ENCODE results near the gene ATG7.
A peak's percentile ranks its signal among the peaks of the same experiment; 100 is the strongest.
"Not testable (repeated sequence)": the region's sequence is repeated elsewhere in the genome, so short reads cannot be mapped to it uniquely, and the experiment has no call there.

Gene ATG7

DNA sequence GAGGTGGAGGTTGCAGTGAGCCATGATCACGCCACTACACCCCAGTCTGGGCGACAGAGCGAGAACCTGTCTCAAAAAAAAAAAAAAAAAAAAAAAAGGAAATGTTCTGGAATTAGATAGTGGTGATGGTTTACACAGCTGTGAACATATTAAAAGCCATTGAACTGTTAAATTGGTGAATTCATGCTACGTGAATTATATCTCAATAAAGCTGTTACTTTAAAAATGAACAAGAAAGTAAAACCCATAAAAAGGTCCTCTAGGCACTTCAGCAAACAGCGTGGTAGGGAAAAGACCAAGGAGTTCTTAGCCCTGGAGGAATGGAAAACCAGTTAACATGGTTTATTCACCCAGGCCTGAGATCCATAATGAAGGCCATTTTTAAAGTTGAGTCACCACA lies 180.1 kb downstream of the ATG7 start:
- Histone ChIP-seq H3K9ac (ENCODE audit: low read depth in 1 of 2, low read length in 2 of 2) (no peak overlapping the region), H3K4me1 (ENCODE audit: control insufficient read depth in 2 of 2, insufficient read depth in 2 of 2, low read length in 2 of 2) (no peaks in the 10 kb centered on the region), H3K9me3 (ENCODE audit: control insufficient read depth in 2 of 2, low read length in 2 of 2) (no peaks in the 10 kb centered on the region), H3K27ac (ENCODE audit: low read depth in 2 of 2, low read length in 2 of 2) (peak overlapping the region in 1 of 2 donors; percentile 14), H3K27me3 (ENCODE audit: control insufficient read depth in 2 of 2, insufficient read depth in 2 of 2, low read length in 2 of 2) (no peaks in the 10 kb centered on the region), H3K4me3 (ENCODE audit: low read length in 2 of 2) (no peak overlapping the region), H3K36me3 (ENCODE audit: control insufficient read depth in 2 of 2, insufficient read depth in 2 of 2, low read length in 2 of 2) (no peaks in the 10 kb centered on the region)

DNA sequence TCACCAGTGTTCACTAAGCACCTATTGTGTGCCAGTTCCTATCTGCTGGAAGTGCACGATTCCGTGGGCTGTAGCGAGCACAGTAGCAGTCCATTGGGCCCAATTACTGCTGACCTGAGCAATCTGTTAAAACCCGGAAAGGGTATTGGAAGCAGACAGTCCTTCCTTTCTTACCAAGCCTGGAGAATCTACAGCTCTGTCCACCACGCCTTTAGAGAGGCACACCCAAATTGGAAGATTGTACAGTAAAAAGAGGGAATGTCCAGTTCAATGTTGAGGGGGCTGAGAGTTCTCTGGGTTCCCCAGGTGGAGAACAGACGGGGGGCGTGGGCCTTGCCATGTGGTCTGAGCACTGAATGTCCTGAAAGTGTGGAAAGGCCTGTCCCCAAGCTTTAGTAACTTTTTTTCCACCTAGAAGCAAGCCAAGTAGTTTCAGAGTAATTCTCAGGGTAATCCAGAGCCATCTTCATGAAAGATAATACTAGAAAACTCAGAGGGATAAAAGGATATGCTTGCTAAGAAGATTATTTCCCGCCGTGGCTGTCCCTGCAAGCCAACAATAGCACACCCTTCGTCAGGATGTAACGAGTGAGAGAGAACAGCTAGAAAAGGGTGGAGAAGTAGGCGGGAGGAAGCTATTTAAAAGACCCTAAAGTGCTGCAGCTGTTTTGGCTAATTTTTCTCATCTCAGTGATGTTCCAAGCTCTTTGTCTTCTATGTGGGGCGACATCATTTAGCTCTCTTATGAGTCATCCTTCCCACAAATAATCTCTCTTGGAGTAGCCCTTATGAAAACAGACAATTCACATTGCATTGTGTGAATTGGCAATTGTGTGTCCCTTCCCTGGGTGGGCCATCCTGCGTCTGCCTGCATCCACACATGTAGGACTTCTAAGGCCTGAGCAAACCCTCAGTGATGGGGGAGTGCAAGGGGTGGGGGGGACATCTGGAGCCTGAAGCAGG lies 181.0 kb downstream of the ATG7 start:
- Histone ChIP-seq H3K4me1 (ENCODE audit: control insufficient read depth in 2 of 2, insufficient read depth in 2 of 2, low read length in 2 of 2) (no peaks in the 10 kb centered on the region), H3K27me3 (ENCODE audit: control insufficient read depth in 2 of 2, insufficient read depth in 2 of 2, low read length in 2 of 2) (no peaks in the 10 kb centered on the region), H3K9me3 (ENCODE audit: control insufficient read depth in 2 of 2, low read length in 2 of 2) (no peaks in the 10 kb centered on the region), H3K4me3 (ENCODE audit: low read length in 2 of 2) (no peak overlapping the region), H3K27ac (ENCODE audit: low read depth in 2 of 2, low read length in 2 of 2) (peak overlapping the region; percentile 14 to 28), H3K9ac (ENCODE audit: low read depth in 1 of 2, low read length in 2 of 2) (no peak overlapping the region), H3K36me3 (ENCODE audit: control insufficient read depth in 2 of 2, insufficient read depth in 2 of 2, low read length in 2 of 2) (no peaks in the 10 kb centered on the region)

DNA sequence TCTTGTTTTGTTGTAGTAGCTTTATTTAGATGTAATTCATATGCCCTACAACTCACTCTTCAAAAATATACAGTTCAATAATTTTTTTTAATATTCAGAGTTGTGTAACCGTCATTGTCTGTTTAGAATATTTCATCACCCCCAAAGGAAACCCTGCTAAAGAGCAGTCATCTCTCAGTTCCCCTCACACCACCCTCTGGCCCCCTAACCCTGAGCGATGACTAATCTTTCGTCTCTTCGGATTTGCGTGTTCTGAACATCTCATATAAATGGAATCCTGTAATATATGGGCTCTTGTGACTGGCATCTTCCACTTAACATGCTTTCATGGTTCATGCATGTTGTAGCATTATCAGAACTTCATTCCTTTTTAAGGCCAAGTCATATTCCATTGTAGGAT lies 183.8 kb downstream of the ATG7 start:
- H3K4me1 ChIP-seq (ENCODE audit: control insufficient read depth in 2 of 2, insufficient read depth in 2 of 2, low read length in 2 of 2), result no peaks in the 10 kb centered on the region
- no peak overlapping the region for H3K9ac ChIP-seq (ENCODE audit: low read depth in 1 of 2, low read length in 2 of 2)
- H3K9me3 ChIP-seq (ENCODE audit: control insufficient read depth in 2 of 2, low read length in 2 of 2), result no peaks in the 10 kb centered on the region
- H3K4me3 ChIP-seq (ENCODE audit: low read length in 2 of 2), result no peak overlapping the region
- H3K27ac ChIP-seq (ENCODE audit: low read depth in 2 of 2, low read length in 2 of 2), result no peak overlapping the region
- H3K36me3 ChIP-seq (ENCODE audit: control insufficient read depth in 2 of 2, insufficient read depth in 2 of 2, low read length in 2 of 2), result no peaks in the 10 kb centered on the region
- H3K27me3 ChIP-seq (ENCODE audit: control insufficient read depth in 2 of 2, insufficient read depth in 2 of 2, low read length in 2 of 2), result no peaks in the 10 kb centered on the region

DNA sequence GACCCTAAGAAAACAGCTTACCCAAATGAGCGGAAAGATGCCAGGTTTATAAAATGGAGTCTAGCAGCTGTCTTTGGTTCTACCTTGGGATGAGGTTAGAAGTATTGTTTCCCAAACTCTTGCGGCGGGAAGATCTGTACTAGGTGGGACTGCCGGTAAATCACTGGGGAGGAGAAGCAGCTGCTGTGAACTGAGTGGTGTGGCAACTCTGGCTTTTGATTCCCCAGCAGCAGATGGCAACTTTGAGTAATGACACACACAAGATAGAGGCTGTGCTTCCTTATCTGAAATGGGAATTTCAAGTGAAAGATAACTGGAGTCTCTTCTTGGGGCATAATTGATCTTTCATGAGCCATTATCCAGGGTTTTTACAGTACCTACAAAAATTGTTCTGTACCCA lies 184.9 kb downstream of the ATG7 start:
- no peak overlapping the region for H3K9ac ChIP-seq (ENCODE audit: low read depth in 1 of 2, low read length in 2 of 2)

DNA sequence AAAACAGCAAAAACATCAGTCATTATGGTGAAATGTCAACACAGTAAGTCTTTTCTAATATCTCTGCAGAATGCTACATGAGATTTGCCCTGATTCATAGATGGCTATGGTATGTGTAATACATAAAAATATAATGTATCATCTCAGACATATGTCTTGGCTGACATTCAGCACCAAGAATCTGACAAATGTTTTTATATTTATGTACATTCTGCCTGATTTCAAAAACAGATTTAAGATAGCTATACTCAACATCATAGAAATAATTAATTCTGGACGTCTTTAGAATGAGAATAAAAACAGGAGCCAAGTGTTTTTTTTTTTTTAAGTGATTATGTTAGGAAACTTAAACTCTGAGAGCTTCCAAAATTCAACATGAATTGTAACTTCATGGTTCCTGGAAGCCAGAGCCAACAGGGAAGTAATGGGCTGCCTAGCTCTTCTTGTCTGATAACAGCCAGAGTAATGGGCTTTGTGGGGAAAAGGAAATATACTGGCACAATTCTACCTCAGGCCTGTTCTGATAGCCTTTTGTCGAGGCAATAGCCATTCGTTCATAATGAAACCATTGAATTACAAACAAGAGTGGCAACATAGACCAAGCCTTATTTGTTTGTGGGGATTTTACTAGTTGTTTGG lies 187.1 kb downstream of the ATG7 start:
- Histone ChIP-seq H3K9ac (ENCODE audit: low read depth in 1 of 2, low read length in 2 of 2) (no peak overlapping the region), H3K4me1 (ENCODE audit: control insufficient read depth in 2 of 2, insufficient read depth in 2 of 2, low read length in 2 of 2) (no peaks in the 10 kb centered on the region)

More for the DNA sequence above, 184.9 kb downstream of the ATG7 start:
- no peak overlapping the region for H3K4me3 ChIP-seq (ENCODE audit: low read length in 2 of 2)
- H3K9me3 ChIP-seq (ENCODE audit: control insufficient read depth in 2 of 2, low read length in 2 of 2), result no peaks in the 10 kb centered on the region
- no peaks in the 10 kb centered on the region for H3K36me3 ChIP-seq (ENCODE audit: control insufficient read depth in 2 of 2, insufficient read depth in 2 of 2, low read length in 2 of 2)
- no peak overlapping the region for H3K27ac ChIP-seq (ENCODE audit: low read depth in 2 of 2, low read length in 2 of 2)
- H3K27me3 ChIP-seq (ENCODE audit: control insufficient read depth in 2 of 2, insufficient read depth in 2 of 2, low read length in 2 of 2), result no peaks in the 10 kb centered on the region
- H3K4me1 ChIP-seq (ENCODE audit: control insufficient read depth in 2 of 2, insufficient read depth in 2 of 2, low read length in 2 of 2), result no peaks in the 10 kb centered on the region

DNA sequence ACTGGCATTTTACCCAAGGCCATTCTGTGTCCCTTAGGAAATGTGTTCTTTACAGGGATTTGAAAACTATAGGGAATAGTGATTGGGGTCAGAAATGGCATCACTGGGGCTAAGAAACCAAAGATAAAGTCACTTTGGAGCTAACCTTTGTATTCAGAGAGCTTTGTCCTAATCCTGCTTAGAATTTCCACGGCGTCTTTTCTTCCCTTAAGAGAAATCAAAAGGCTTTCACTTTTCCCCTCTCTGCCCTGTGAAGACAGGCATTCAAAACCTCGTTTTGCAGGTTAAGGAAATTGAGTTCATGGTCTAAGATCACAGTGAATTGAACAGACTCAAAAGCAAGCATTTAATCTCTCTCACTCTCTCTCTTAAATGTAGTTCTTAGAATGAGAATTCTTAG lies 189.0 kb downstream of the ATG7 start:
- no peaks in the 10 kb centered on the region for H3K9me3 ChIP-seq (ENCODE audit: control insufficient read depth in 2 of 2, low read length in 2 of 2)
- H3K9ac ChIP-seq (ENCODE audit: low read depth in 1 of 2, low read length in 2 of 2), result no peak overlapping the region
- H3K4me1 ChIP-seq (ENCODE audit: control insufficient read depth in 2 of 2, insufficient read depth in 2 of 2, low read length in 2 of 2), result no peaks in the 10 kb centered on the region
- H3K4me3 ChIP-seq (ENCODE audit: low read length in 2 of 2), result no peak overlapping the region
- H3K27me3 ChIP-seq (ENCODE audit: control insufficient read depth in 2 of 2, insufficient read depth in 2 of 2, low read length in 2 of 2), result no peaks in the 10 kb centered on the region
- H3K27ac ChIP-seq (ENCODE audit: low read depth in 2 of 2, low read length in 2 of 2), result no peak overlapping the region
- no peaks in the 10 kb centered on the region for H3K36me3 ChIP-seq (ENCODE audit: control insufficient read depth in 2 of 2, insufficient read depth in 2 of 2, low read length in 2 of 2)

More for the DNA sequence above, 187.1 kb downstream of the ATG7 start:
- Histone ChIP-seq H3K36me3 (ENCODE audit: control insufficient read depth in 2 of 2, insufficient read depth in 2 of 2, low read length in 2 of 2) (no peaks in the 10 kb centered on the region), H3K4me3 (ENCODE audit: low read length in 2 of 2) (no peak overlapping the region), H3K9me3 (ENCODE audit: control insufficient read depth in 2 of 2, low read length in 2 of 2) (no peaks in the 10 kb centered on the region), H3K27ac (ENCODE audit: low read depth in 2 of 2, low read length in 2 of 2) (no peak overlapping the region), H3K27me3 (ENCODE audit: control insufficient read depth in 2 of 2, insufficient read depth in 2 of 2, low read length in 2 of 2) (no peaks in the 10 kb centered on the region)

DNA sequence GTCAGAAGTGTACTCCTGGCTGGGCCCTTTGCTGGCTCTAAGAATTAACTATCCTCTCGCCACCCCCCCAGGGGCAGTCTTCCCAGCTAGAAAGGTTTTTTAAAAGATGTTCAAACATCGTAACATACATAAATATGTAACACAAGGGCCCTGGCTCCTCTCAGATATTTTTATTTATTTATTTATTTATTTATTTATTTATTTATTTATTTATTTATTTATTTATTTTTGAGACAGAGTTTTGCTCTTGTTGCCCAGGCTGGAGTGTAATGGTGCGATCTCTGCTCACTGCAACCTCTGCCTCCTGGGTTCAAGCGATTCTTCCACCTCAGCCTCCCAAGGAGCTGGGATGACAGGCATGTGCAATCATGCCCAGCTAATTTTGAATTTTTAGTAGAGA lies 190.5 kb downstream of the ATG7 start:
- not testable (repeated sequence) for H3K9me3 ChIP-seq (ENCODE audit: control insufficient read depth in 2 of 2, low read length in 2 of 2); H3K9ac ChIP-seq (ENCODE audit: low read depth in 1 of 2, low read length in 2 of 2); H3K4me1 ChIP-seq (ENCODE audit: control insufficient read depth in 2 of 2, insufficient read depth in 2 of 2, low read length in 2 of 2); H3K4me3 ChIP-seq (ENCODE audit: low read length in 2 of 2); H3K27ac ChIP-seq (ENCODE audit: low read depth in 2 of 2, low read length in 2 of 2); H3K36me3 ChIP-seq (ENCODE audit: control insufficient read depth in 2 of 2, insufficient read depth in 2 of 2, low read length in 2 of 2); H3K27me3 ChIP-seq (ENCODE audit: control insufficient read depth in 2 of 2, insufficient read depth in 2 of 2, low read length in 2 of 2)

DNA sequence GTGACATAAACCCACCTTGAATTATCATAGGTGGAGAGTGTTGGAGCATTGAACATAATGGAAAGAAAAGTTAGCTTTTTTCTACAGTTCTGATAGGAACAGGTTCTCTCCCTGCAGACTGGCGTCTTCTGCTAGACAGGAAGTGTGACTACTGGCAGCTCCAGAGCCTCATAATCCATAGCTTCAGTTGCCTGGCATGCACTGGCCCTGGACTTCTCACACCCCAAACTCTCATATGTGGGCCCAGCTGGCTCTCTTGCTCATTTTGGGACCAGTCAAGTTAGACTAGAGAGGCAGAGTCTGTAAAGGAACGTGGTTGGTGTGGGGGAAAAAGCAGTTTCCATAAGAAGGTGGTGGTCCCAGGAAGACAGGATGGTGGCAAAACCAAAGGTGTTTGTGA lies 191.4 kb downstream of the ATG7 start:
- Histone ChIP-seq H3K27ac (ENCODE audit: low read depth in 2 of 2, low read length in 2 of 2) (no peak overlapping the region), H3K9ac (ENCODE audit: low read depth in 1 of 2, low read length in 2 of 2) (no peak overlapping the region), H3K36me3 (ENCODE audit: control insufficient read depth in 2 of 2, insufficient read depth in 2 of 2, low read length in 2 of 2) (peaks cover 3 to 6% of the 10 kb centered on the region in 2 donors), H3K9me3 (ENCODE audit: control insufficient read depth in 2 of 2, low read length in 2 of 2) (no peaks in the 10 kb centered on the region), H3K27me3 (ENCODE audit: control insufficient read depth in 2 of 2, insufficient read depth in 2 of 2, low read length in 2 of 2) (no peaks in the 10 kb centered on the region), H3K4me3 (ENCODE audit: low read length in 2 of 2) (no peak overlapping the region), H3K4me1 (ENCODE audit: control insufficient read depth in 2 of 2, insufficient read depth in 2 of 2, low read length in 2 of 2) (no peaks in the 10 kb centered on the region)

DNA sequence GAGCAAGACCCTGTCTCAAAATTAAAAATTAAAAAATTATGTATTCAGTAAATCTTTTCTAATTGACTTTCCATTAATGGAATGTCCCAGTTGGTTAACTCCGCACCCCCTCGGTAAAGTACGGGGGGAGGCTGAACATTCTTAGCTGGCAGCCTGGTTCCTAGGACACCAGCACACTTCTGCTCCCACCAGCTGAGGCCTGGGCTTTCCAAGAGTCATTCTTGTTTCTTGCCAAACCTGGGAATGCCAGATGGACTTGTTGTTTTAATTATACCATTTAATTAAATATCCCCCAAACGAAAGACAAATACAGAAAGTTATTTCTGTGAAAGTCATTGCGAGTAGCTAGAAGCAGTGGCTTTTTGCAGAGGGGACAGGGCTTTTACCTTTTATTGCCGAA lies 192.2 kb downstream of the ATG7 start:
- Histone ChIP-seq H3K4me1 (ENCODE audit: control insufficient read depth in 2 of 2, insufficient read depth in 2 of 2, low read length in 2 of 2) (no peaks in the 10 kb centered on the region), H3K27ac (ENCODE audit: low read depth in 2 of 2, low read length in 2 of 2) (no peak overlapping the region), H3K36me3 (ENCODE audit: control insufficient read depth in 2 of 2, insufficient read depth in 2 of 2, low read length in 2 of 2) (peaks cover 3 to 9% of the 10 kb centered on the region in 2 donors), H3K9me3 (ENCODE audit: control insufficient read depth in 2 of 2, low read length in 2 of 2) (no peaks in the 10 kb centered on the region), H3K9ac (ENCODE audit: low read depth in 1 of 2, low read length in 2 of 2) (no peak overlapping the region), H3K27me3 (ENCODE audit: control insufficient read depth in 2 of 2, insufficient read depth in 2 of 2, low read length in 2 of 2) (no peaks in the 10 kb centered on the region), H3K4me3 (ENCODE audit: low read length in 2 of 2) (no peak overlapping the region)

All from mucosa of rectum (tissue), 2 donors.